Renal cortex interstitium (tissue), 15 donors: ENCODE data around the gene NGF. TPM values are rescaled to one million over a fixed set of nuclear protein-coding genes. Genes with fewer than 3 reads are reported as not detected.
A peak's percentile ranks its signal among the peaks of the same experiment; 100 is the strongest.
"Not testable (repeated sequence)": the region's sequence is repeated elsewhere in the genome, so short reads cannot be mapped to it uniquely, and the experiment has no call there.

Experiments
- DNase-seq, 11 donors: peaks; one replicate each; pipeline ENCODE4 v3.0.0-alpha.2; 2013; ENCODE audit warnings: low read depth in 9 of 11, low spot score in 4 of 11; ENCODE audit errors: extremely low read depth in 1 of 11
- long read RNA-seq, 16 experiments: transcript quantifications; one replicate each; lab custom pipeline, GENCODE V29; 2026
- polyA plus RNA-seq, 3 donors: library from polyadenylated mRNA; unstranded; fragments of 120-200 nt; gene quantifications; one replicate each; pipeline ENCODE4 v1.2.1, GENCODE V29; 2013; ENCODE audit not compliant: insufficient read length in 3 of 3

Gene NGF
- 1 to 10 TPM; 1.1 to 2.5 (median 2.1) TPM for polyA plus RNA-seq
- long read RNA-seq, donor 1, partial matches to known transcripts: 0 of 1 reads
- long read RNA-seq, donor 1, other reads (novel, unspliced or antisense): 0 of 1 reads
- long read RNA-seq, donor 2, partial matches to known transcripts: 0 of 1 reads
- long read RNA-seq, donor 2, other reads (novel, unspliced or antisense): 0 of 1 reads
- long read RNA-seq, donor 3: 0 reads
- long read RNA-seq, donor 4: 0 reads
- long read RNA-seq, donor 5: 0 reads
- long read RNA-seq, donor 6, partial matches to known transcripts: 0 of 3 reads
- long read RNA-seq, donor 6, other reads (novel, unspliced or antisense): 0 of 3 reads
- long read RNA-seq, donor 7: 0 reads
- long read RNA-seq, donor 8, partial matches to known transcripts: 0 of 1 reads
- long read RNA-seq, donor 8, other reads (novel, unspliced or antisense): 0 of 1 reads
- long read RNA-seq, donor 9: 0 reads
- long read RNA-seq, donor 10, partial matches to known transcripts: 0 of 1 reads
- long read RNA-seq, donor 10, other reads (novel, unspliced or antisense): 0 of 1 reads
- long read RNA-seq, donor 11: 0 reads
- long read RNA-seq, donor 12: 0 reads
- long read RNA-seq, donor 13: 0 reads
- long read RNA-seq, donor 14, partial matches to known transcripts: 0 of 1 reads
- long read RNA-seq, donor 14, other reads (novel, unspliced or antisense): 0 of 1 reads
- long read RNA-seq, donor 15, partial matches to known transcripts: 0 of 1 reads
- long read RNA-seq, donor 15, other reads (novel, unspliced or antisense): 0 of 1 reads
- long read RNA-seq, donor 16: 0 reads

DNA sequence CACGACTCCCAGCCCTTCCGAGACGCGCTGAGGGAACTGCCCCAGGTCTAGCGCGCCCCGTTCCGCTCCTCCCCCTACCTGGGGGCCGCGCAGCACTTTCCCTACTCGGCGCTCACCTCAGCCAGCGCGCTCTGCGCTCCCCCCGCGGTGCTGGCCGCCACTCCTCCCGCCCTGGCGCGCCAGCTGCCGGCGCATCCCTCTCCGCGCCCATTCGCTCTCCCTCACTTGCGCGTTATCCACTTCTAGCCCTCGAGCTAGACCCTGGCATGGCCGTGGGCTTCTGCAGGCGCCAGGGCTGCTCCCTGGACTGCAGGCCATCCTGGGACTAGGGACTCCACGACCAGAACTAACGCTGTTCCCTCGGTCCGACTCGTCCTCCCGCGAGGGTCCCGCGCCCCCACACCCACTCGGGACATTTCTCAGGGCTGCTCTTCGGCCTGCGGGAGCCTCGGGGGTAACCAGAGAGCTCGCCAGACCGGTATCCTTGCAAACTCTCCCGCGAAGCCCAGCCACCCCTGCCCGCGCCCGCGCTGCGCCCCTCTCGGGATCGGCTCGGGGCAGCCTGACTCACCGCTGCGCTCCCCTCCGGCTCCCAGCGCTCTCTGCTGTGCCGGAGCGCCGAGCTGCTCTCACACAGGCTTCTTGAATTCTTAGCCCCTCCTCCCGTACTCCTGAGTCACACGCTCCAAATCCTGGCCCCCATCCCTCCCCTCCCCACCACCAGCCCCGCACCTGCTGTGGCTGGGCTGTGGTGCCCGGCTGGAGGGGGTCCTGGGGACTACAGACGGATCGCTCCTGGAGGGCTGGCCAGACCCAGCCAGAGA, at the start of gene NGF:
Gene NGF (minus strand): TSS at position 617 of the 824 bp plus-strand sequence. CDS start 51,454 bp downstream, outside the sequence.
- peak in 3 of 11 donors; percentile 33 to 49 (median 44) for DNase-seq

DNA sequence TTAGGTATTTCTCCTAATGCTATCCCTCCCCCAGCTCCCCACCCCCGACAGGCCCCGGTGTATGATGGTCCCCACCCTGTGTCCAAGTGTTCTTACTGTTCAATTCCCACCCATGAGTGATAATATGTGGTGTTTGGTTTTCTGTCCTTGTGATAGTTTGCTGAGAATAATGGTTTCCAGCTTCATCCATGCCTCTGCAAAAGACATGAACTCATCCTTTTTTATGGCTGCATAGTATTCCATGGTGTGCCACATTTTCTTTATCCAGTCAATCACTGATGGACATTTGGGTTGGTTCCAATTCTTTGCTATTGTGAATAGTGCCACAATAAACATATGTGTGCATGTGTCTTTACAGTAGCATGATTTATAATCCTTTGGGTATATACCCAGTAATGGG, 45.4 kb upstream of the NGF start:
- DNase-seq: not testable (repeated sequence)

DNA sequence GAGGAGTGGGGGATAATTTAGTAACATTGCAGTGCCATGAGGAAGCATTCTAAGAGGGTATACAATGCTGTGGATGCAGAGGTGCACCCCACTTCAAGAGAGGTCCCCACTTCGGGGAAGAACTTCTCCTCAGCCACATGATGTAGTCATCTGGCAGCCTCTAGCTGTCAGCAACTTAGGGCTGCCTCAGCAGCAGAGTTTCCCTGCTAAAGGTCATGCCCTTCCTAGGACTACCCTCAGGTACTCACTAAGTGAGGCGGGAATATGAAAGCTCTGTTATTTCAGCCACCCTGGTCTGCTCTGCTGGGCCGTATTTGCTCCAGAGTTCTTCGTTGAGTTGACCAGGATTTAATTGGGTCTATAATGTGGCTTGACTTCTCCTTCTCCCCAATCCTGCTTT, 41.9 kb upstream of the NGF start:
- no peak for DNase-seq

- no peak for DNase-seq
These were observed 39.4 kb upstream of the NGF start for GRCh38 chr1:115377411-115377810.

DNA sequence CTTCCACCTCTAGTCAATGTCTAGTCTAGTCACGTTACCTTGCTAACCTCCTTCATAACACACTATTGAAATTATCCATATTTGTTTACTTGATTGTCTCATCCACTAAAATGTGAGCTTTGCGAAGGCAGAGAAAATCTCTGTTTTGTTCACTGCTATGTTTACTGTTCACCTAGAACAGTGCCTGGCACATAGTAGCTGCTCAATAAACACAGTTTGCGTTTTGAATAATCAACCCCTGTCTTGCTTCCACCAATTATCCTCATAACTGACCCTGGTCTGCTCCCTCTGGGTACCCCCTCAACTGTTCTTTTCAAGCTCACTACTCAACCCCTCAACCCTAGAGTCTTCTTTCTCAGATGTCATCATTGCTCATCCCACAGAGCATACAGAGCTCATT, 36.5 kb upstream of the NGF start:
- no peak for DNase-seq

GRCh38 chr1:115373305-115373704, 35.3 kb upstream of the NGF start:
- no peak for DNase-seq

DNA sequence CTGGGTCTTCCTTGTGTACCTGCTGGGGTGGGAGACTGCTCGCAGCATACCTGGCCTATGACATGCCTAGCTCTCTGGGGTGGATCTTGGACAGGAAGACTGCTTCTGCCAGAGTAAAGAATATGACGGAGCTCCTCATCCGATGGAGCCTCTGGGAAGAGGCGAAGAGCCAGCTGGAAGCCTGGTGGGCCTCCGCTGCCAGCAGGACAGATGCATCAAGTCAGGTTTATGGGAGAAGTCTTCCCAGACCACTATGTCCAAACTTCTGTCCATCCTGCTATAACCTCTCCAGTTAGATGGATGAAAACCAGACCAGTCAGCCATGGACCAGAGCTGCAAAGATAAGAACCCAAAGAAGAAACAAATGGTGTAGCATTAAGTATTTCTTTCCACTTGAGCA, 27.7 kb upstream of the NGF start:
- DNase-seq: no peak

DNA sequence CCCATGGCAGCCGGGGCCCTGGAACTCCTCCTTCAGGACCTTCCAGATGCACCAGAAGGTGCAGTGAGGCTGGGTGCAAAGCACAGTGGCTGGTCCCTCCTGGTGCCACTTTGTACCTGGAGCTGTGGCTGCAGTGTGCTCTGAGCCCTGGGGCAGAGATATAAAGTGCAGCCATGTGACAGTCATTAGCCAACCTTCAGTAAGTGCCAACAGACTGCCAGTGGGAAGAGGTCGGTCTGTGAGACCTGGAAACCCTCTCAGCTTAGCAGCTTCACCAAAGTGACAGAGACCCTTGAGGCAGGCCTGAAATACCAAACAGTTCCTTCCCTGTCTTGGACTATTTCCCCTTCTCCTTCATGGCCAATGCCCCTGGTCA, 26.7 kb upstream of the NGF start:
- no peak for DNase-seq

DNA sequence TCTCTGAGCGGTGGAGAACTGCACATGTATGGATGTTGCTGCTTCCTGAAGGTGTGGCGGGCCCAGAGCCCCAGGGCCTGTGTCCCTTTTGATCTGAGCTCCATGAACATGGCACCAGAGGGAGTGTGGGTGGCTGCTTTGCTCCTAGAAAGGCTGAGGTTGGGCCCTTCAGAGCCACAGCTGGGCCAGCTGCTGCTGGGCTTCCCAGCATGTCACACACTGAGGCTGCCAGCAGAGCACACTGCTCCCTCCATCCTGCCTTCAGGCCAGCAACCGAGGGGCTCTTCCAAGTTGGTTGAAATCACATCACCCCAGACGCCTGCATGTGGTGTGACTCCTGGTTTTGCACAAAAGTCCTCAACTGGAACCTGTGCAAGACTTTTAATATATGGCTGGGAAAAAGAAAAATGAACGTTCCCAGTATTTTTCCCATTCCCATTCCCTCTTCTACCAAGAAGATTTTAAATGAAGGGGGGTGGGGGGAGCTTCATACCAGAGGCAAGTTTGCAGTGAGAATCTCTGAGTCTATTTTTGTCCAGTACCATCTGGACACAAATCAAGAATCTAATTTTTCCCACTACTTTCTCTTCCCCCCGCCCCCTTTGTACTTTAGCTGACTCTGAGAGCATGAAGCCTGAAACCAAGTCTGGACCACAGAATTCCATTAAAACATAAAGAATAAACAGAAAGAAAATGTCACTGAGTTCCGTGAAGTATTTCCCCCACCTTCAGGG, 26.2 kb upstream of the NGF start:
- peak in 4 of 11 donors; percentile 20 to 37 (median 27) for DNase-seq

- DNase-seq: no peak
These were observed 25.1 kb upstream of the NGF start for GRCh38 chr1:115363171-115363570.

- not testable (repeated sequence) for DNase-seq
These were observed 22.6 kb upstream of the NGF start for GRCh38 chr1:115360505-115361129.

DNA sequence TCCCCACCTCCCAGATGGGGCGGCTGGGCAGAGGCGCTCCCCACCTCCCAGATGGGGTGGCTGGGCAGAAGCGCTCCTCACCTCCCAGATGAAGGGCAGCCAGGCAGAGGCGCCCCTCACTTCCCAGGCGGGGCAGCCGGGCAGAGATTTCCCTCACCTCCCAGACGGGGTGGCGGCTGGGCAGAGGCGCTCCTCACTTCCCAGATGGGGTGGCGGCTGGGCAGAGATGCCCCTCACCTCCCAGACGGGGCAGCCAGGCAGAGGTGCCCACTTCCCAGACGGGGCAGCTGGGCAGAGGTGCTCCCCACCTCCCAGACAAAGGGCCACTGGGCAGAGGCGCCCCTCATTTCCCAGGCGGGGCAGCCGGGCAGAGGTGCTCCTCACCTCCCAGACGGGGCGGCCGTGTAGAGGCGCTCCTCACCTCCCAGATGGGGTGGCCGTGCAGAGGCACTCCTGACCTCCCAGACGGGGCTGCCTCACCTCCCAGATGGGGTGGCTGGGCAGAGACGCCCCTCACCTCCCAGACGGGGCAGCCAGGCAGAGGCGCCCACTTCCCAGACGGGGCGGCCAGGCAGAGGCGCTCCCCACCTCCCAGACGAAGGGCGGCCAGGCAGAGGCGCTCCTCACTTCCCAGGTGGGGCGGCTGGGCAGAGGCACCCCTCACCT, 21.9 kb upstream of the NGF start:
- not testable (repeated sequence) for DNase-seq

- DNase-seq: no peak
These were observed 18.3 kb upstream of the NGF start for GRCh38 chr1:115356356-115356755.

- no peak for DNase-seq
These were observed 17.0 kb upstream of the NGF start for GRCh38 chr1:115355069-115355468.

DNA sequence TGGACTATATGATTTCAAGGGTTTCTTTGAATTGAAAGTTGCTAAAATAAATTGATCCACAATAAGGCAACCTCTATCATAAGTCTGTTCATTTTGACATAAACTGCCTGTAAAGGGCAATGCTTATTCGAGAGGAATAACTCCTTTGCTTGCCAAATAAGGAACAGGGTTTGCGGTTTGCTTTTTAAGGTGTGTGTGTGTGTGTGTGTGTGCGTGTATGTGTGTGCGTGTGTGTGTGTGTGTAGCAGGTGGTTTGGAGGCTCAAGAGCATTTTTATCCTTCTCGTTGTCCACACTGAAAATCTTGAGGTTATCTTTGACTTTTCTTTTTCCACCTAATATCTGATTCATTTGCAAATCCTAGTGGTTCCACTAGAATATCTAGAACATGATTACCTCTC, 13.1 kb upstream of the NGF start:
- no peak for DNase-seq

- DNase-seq: no peak
These were observed 10.6 kb upstream of the NGF start for GRCh38 chr1:115348636-115349035.

DNA sequence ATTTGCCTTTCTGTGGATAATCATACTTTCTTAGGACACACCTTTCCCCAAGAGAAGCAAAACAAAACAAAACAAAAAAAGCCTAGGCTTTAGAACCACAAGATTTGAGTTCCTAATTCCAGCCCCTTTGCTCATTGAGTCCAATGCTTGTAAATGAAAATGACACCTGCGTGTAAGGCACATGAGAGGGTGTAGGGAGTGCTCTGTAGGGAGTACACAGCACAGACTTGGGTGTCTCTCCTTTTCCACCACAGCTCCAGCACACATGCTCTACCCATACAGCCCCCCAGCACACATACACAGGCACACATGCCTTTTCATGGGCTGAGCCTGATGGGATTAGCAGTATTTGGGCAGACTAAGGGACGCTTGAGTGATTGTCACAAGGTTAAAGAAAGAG, 9.2 kb upstream of the NGF start:
- DNase-seq: no peak

GRCh38 chr1:115343200-115343737, 5.2 kb upstream of the NGF start:
- no peak for DNase-seq
